NCI-H446 treated with DMSO at 0.1 percent for 48 hours (cell line): ENCODE data around the gene CD160.
"Not testable (repeated sequence)": the region's sequence is repeated elsewhere in the genome, so short reads cannot be mapped to it uniquely, and the experiment has no call there.

Source experiments
- DNase-seq: peaks from one replicate; lab custom pipeline; 2025; lab: John Stamatoyannopoulos, UW

CD160 gene

DNA sequence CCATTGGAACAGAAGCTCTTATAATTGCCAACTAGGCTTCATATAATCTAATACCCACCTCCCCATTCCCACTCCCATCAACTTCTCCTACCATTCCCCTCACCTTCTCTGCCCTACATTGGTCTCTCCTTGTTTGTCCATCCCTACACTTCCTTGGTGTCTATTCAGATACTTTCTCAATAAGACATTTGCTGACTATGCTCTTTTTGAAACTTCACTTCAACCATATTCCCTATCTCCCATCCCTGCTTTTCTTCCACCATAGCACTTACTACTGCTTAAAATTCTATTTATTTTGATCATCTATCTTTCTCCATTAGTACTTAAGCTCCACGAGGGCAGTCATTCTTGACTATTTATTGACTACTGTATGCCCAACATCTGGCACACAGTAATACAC, 40.4 kb downstream of the CD160 start:
- no peak for DNase-seq

DNA sequence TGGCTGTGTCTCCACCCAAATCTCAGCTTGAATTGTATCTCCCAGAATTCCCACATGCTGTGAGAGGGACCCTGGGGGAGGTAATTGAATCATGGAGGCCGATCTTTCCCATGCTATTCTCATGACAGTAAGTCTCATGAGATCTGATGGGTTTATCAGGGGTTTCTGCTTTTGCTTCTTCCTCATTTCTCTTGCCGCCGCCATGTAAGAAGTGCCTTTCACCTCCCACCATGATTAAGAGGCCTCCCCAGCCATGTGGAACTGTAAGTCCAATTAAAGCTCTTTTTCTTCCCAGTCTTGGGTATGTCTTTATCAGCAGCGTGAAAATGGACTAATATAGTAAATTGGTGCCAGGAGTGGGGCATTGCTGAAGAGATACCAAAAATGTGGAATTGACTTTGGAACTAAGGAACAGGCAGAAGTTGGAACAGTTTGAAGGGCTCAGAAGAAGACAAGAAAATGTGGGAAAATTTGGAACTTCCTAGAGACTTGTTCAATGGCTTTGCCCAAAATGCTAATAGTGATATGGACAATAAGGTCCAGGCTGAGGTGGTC, 41.2 kb downstream of the CD160 start:
- DNase-seq = not testable (repeated sequence)

GRCh38 chr1:145761498-145761897, 42.2 kb downstream of the CD160 start:
- DNase-seq = not testable (repeated sequence)

GRCh38 chr1:145762001-145762400, 42.7 kb downstream of the CD160 start:
- DNase-seq = not testable (repeated sequence)

DNA sequence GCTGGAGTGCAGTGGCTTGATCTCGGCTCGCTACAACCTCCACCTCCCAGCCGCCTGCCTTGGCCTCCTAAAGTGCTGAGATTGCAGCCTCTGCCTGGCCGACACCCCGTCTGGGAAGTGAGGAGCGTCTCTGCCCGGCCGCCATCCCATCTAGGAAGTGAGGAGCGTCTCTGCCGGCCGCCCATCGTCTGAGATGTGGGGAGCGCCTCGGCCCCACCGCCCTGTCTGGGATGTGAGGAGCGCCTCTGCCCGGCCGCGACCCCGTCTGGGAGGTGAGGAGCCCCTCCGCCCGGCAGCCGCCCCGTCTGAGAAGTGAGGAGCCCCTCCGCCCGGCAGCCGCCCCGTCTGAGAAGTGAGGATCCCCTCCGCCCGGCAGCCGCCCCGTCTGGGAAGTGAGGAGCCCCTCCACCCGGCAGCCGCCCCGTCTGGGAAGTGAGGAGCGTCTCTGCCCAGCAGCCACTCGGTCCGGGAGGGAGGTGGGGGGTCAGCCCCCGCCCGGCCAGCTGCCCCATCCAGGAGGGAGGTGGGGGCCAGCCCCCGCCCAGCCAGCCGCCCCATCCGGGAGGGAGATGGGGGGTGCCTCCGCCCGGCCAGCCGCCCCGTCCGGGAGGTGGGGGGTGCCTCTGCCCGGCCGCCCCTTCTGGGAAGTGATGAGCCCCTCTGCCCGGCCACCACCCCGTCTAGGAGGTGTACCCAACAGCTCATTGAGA, 45.1 kb downstream of the CD160 start:
- DNase-seq = not testable (repeated sequence)

GRCh38 chr1:145765127-145765526, 45.8 kb downstream of the CD160 start:
- DNase-seq = not testable (repeated sequence)

- DNase-seq = not testable (repeated sequence)
Observed at GRCh38 chr1:145765585-145766360, 46.5 kb downstream of the CD160 start.

DNA sequence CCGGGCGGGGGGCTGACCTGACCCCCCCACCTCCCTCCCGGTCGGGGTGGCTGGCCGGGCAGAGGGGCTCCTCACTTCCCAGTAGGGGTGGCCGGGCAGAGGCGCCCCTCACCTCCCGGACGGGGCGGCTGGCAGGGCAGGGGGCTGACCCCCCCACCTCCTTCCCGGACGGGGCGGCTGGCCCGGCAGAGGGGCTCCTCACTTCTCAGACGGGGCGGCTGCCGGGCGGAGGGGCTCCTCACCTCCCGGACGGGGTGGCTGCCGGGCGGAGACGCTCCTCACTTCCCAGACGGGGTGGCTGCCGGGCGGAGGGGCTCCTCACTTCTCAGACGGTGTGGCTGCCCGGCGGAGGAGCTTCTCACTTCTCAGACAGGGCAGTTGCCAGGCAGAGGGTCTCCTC, 47.6 kb downstream of the CD160 start:
- not testable (repeated sequence) for DNase-seq

DNA sequence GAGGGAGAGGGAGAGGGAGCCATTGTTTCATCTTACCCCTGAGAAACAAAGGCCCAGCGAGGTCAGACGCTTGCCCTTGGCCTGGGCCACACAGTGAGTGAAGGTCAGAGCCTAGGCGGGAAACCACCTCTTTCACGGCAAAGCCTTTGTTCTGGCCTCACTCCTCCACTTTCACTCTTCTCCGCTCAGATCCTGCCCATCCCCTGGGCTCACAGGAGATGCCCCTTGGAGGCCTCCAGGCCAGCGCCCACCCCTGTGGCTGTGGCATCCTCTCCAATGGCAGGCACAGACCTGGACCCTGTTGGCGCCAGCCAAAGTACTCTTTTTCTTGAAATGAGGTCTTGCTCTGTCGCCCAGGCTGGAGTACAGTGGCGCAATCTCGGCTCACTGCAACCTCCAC, 48.7 kb downstream of the CD160 start:
- DNase-seq = not testable (repeated sequence)

DNA sequence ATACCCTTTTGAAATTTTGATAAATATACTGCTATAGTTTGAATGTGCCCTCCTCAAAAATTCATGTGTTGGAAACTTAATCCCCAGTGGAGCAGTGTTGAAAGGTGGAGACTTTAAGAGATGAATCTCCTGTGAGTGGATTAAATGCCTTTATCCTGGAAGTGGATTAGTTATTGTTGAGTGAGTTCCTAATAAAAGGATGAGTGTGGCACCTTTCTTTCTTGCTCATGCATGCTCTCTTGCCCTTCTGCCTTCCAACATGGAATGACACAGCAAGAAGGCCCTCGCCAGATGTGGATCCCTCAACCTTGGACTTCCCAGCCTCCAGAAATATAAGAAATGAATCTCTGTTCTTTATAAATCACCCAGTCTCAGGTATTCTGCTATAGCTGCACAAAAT, 51.8 kb downstream of the CD160 start:
- no peak for DNase-seq

DNA sequence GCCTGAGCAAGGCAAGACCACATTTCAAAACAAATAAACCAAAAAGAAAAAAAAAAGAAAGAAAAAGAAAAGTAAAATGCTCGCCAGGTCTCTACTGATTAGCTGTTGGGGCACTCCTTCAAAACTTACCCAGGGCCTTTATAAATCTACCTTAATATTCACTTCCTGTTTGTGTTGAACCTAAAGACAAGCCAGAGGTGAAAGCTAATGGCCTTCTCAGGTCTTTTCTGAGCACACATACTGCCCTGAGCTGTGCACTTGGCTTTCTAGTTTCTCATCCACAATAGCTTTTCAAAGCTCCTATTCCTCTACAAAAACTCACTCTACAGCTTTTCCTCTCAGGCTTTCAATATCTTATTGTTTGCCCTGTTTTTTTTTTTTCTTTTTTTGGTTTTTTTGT, 54.1 kb downstream of the CD160 start:
- DNase-seq = no peak

- no peak for DNase-seq
Observed at GRCh38 chr1:145777357-145778145, 58.3 kb downstream of the CD160 start.

DNA sequence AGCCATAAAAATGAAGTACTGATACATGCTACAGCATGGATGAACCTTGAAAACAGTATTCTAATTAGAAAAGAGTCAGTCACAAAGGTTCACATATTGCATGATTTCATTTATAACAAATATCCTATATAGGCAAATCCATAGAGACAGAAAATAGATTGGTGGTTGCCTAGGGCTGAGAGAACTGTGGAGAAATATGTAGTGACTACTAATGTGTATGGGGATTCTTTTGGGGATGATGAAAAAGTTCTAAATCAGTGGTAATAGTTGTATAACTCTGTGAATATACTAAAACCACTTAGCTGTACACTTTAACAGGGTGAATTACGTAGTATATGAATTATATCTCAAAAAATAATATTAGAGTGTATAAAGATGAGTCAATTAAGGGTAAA, 58.8 kb downstream of the CD160 start:
- DNase-seq = no peak

- DNase-seq = no peak
Observed at GRCh38 chr1:145782272-145783099, 63.2 kb downstream of the CD160 start.

DNA sequence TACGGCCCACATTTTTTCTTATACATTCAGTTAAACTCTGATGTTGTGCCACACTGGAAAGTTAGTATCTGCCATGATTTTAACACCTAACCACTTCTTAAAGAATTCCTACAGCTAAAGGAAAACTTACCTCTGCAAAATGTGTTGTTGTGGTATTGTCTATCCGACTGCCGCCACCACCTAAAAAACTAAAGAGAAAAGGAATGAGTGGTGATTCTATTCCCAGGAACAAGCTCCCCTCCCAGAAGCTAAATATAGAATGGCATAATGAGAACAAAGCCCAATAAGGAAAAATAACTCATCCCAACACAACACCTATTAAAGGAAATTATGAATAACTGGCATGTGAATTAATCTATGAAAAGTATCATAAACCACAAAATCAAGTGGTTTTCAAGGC, 65.1 kb downstream of the CD160 start:
- DNase-seq = no peak

GRCh38 chr1:145785547-145785946, 66.2 kb downstream of the CD160 start:
- no peak for DNase-seq

DNA sequence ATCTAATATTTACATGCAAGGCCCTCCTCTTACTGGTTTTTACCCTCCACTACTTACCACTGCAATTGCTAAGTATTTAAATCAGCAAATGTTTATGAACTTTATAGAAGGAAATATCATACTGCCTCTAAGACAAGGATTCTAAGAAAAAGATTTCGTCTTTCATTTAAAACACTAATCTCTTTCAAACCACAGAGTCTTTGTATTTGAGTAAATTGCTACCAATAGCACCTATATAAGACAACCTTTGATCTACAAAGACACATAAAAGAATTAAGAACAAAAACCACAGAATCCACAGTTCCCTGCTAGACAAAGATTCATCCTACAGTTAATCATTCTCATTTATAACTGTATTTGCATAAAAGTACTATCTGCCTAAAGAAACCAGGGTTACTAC, 67.0 kb downstream of the CD160 start:
- no peak for DNase-seq

DNA sequence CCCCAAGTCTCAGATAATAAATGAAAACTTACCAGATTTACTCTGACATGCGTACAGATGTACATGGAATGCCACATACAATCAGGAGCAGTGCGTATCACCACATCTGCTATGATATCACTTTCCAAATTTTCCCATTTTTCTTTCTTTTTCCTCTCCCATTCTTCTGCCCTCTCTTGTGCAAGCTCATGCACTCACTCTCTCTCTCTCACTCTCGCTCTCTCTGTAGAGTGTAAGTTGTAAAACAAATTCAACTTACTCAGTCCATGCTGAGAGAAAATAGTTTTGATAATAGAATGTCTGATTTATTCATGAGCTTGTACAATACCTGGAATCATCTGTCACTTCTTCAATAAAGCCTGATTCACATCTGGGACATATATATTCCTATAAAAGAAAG, 69.3 kb downstream of the CD160 start:
- no peak for DNase-seq
